GM19463 (cell line): ENCODE results near the gene CTCF.

Source experiments
- ATAC-seq: cut with Tn5 transposase; IDR thresholded peaks from one replicate; pipeline ENCODE4 v1.9.1; 2021; ENCODE audit warnings: mild to moderate bottlenecking, moderate library complexity; ENCODE audit not compliant: unreplicated experiment

Gene CTCF

DNA sequence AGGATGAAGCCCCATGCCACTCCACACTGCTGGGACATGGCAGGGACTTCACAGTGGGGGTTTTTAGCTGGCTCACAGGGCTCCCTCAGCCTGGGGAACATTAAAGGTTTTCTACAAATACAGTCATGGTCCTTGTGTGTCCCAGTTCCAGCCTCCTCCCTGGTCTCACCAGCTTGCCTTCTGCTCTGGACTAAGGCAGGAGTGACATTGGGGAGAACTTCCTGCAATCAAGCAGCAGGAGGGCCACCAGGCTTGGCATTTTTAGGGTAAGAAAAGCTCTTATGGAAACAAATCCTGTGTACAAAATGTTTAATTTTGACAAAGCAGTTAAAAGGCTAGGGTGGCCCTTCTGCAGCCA lies 100.3 kb downstream of the CTCF start:
- no peak for ATAC-seq

DNA sequence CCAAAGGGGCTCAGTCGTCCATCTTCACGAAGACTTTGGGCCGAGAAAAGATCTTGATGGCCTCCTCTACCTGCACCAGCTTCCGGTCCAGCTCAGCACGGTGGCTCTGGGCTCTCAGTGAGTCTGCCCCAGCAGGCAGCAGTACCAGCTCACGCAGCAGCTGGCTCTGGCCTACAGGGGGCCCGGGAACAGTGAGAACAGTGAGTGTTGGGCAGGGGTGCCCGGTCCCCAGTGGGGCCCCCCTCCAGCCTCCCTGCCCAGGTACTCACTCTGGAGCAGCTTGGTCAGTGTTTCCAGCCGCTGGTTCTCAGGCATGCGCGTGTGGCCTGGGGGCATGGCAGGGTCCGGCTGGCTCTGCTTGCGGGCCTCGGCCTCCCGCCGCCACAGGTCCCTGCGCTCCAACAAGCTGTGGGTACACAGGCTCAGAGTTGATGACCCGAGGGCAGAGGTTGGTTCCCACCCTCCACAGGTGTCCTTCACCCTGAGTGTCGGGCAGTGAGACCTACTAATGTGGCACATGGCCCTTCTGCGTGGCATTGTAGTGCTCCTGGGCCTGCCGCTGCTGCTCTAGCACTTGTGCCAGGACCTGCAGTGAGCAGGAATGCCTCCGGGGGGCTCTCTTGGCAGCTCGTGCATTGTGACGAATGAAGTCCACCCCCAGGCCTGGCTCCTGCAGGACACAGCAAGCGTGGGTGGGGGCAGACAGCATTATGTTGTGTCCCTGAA lies 101.0 kb downstream of the CTCF start:
- no peak for ATAC-seq

DNA sequence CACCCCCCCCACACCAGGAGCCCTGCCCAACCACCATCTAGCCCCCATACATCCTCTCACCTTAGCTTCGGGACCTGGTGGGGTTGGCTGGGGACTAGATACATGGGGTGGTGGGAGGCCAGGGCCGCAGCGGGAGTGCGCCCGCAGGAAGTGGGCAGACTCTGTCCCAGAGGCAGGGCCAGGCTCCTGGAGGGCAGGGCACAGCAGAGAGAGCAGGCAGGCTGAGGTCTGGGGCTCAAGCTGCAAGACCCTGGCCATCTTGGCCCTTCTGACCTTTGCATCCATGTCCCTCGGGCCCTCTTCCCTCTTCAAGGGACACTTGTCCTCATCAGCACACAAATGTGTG lies 101.5 kb downstream of the CTCF start:
- no peak for ATAC-seq

DNA sequence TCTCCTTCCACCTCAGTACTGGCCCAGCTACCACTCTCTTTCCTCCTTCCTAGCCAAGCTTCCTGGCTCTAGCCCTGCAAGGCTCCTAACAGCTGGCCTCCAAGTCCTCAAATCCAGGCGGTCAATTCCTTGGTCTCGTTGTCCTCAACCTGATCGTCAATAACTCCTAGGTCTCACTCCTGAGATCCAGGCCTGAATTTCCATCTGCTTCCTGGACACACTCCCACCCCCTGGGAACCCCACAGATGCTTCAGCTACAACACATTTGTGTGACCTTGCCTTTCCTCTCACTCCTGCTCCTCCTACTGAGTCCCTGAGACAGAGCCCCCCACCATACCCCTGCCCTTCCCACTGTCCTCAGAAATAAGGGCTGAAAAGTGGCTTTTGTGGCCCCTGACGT lies 101.9 kb downstream of the CTCF start:
- no peak for ATAC-seq

DNA sequence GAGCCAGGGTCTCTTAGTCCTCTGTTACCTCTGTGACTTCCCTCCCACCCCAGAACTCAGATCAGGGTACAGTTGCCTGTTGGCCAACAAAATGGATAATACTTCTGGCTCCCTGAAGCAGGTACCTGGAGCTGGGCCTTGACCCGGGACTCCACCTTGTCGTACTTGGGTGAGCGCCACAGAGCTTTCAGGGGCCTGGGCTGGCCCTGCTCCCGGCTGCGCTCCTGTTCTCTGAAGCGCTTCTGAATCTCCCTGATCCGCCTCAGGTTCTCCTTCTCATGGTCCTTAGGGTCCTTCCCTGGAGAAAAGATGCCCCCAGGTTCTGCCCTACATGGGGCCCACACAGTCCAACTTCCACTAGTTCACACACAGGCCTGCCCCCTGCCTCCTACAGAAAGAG lies 102.5 kb downstream of the CTCF start:
- ATAC-seq = no peak

DNA sequence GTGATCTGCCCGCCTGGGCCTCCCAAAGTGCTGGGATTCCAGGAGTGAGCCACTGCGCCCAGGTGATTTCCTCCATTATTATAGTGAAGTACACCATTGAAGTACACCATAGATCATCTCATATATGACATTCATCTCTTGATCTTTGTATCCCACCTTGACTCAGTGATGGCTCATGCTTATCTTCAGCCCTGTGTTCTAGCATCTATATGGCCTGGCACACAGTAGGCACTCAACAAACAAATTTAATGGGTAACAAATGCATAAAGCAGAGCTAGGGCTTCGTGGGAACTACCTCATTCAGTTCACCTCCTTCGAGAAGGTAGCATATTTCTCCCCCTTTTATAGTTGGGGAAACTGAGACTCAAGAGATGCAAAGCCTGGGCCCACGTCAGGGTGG lies 103.3 kb downstream of the CTCF start:
- no peak for ATAC-seq

DNA sequence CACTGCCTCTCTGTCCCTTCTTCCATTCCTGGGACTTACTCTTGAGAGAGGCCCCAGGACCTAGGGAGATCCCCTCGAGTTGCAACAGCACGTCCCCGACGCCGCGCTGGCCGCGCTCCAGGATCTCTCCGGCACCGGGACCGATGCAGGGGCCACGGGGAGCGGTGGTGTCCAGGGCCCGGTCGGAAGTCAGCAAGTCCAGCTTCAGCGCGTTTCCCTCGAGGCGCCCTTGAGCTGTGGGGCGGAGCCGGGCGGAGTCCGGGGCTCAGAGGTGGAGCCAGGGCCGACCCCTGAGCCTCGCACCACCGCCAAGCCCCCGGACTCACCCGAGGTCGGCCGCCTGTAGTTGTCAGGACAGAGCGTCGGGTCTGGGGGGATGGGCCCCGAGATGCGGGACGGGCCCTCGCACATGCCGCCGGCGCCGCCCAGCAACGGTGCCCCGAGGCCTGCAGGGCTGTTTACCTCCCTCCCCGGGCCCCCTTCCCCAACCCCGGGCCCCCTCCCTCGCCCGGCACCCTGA lies 103.8 kb downstream of the CTCF start:
- ATAC-seq = no peak

DNA sequence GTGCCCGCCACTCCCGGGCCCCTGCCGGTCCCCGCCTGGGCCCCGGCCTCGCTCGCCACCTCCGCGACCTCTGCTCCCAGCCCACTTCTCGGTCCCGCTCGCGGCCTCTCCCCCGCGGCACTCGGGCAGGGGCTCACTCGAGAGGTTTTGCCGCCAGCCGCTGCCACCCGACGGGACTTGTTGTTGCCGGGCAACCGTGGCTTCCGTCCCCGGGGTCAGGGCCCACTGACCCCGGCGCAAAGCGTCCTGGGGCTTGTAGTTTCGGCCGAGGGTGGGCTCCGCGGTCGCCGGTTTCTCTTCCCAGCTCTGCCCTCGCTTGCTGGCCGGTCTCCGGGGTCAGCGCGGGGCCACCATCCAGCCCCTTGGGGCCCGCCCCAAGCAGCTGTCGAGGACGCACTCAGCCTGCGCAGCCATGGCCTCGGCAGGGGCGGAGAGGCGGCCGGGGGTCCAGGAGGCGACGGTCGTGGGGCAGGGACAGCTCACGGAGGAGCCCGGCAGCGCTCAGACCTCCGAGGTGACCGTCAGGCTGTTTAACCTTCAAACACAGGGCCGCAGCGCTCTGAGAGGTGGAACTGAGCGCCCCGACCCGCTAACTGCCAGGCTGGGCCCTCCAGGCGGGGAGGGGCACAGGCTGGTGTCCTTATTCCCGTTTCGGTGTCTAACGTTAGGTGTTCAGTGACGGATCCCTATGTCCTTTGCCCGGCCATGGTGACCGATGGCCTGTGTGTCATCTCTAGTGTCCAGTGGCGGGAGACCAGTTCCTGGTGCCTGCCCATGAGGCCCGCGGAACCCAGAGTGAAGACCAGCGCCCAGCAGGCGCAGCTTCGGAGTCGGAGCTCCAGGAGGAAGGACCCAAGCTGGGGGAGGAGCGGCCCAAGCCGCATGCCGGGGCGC lies 104.5 kb downstream of the CTCF start, which contains the start of the genes C16orf86 and ENKD1:
TSS of gene C16orf86 (plus strand) at position 256 of the 894 bp plus-strand sequence. CDS start at position 413, 157 bp downstream.
TSS of gene ENKD1 (minus strand) at position 192 of the 894 bp plus-strand sequence. CDS start 308 bp downstream, outside the sequence.
- ATAC-seq = peak; percentile 68

DNA sequence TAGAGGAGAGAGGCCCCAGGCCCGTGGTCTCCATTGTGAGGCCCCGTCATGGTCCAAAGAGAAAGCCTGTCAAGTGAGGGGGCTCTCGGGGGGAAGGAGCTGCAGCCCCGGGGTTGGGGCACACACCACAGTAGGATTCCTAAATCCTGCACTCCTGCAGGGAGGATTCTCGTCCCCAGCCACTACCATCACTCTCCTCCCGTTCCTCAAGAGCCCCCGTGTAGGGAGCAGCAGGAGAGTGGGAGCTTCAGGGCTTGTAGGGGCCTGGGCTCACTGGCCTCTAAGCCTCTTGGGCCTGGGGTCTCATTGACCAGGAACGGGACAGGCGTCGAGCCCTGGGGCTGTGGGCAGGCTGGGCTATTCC lies 105.1 kb downstream of the CTCF start:
- ATAC-seq = no peak

DNA sequence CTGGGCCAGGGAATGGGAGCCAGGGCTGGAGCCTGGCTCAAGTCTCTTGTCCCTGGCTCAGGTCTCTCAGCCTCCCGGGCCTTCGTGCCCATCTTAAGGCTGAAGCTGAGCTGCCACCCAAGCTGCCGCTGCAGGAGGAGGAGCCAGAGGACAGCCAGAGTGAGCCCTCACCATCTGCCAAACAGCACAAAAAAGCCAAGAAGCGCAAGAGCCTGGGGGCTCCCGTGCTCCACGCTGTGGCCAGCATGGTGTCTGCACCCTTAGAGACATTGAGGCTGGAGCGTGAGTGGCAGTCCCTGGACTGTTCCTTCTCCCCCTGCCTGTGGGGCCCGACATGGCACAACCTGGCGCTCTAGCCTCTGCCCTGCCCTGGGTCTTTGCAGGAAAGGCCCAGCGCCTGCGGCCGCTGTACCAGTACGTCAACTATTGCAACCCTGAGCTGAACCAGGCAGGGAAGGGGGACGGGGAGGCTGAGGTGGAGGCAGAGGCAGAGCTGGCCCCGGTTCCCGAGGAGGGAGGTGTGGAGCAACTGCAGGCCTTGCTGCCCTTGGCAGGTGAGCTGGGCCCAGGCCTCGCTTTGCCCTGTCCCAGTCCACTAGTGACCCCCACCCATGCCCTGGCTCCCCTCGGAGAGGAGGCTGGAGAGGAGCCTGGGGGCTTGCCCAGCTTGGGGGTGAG lies 105.6 kb downstream of the CTCF start:
- peak; percentile 75 for ATAC-seq

DNA sequence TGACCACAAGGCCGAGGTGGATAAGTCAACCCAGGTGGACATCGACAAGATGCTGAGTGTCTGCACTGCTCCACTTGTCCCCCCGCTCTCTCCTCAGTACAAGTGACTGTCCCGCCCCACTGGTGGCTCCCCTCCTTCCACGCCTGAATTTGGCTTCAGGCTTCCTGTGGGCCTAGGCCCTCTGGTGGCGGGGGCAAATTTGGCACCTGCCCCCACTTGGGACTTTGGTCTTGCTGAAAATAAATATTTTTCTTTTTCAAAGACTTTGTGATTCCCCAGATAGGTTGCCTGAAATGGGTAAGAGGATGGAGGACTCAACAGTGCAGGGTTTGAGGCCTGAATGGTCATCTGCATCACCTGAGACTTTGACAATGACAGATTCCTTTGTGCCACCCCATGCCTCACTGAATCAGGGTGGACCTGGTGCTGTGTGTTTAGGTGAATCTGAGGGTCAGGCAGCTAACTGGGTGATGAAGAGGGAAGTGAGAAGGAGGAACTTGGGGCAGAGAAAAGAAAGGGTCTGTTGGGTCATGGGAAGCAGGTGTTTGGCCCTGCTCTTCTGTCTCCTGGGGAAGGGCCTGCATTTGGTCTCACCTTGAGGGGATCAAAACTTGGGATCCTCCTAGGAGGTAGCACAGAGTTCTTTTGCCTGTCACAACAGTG lies 106.3 kb downstream of the CTCF start:
- no peak for ATAC-seq

DNA sequence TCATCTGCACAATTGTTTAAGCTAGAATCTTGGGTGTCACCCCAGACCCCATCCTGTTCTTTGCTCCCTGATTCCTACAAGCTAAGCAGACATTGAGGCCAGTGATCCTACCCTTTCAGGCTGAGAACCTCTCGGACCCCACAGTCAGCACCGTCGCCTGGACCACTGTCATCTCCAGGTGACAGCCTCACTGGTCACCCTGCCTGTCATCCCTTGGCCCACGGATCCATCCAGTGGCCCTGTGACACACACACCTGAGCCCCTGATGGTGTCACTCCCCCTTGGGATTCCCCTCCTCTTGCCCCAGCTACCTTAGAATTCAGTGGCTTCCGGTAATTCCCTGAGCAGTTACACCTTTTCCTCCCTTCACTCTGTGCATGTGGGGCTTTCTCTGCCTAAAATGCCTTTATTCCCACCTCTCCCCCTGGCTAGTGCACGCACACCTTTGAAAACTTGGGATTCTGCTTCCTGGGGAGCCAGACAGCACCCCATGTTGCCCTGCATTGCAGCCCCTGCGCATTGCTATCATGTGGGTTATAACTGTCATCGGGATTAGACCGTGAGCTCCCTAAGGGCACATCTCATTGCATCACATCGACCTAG lies 107.3 kb downstream of the CTCF start:
- ATAC-seq = no peak

DNA sequence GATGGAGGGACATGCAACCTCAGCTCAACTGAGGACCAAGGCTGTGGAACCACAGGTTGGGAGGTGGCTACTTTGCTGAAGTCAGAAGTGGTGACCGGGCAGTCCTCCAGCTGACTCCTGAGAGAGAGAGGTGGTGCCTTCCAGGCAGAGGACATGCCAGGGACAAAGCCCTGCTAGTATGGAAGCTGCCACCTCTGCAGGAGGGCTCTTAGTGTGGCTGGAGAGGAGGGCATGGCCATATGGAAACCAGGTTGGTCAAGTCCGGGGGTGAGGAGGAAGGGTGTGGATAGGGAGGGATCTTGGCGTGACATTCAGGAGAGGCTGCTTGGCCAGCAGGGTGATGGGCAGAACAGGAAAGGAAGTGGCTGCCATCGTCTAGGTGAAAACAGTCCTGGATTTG lies 110.0 kb downstream of the CTCF start:
- no peak for ATAC-seq

DNA sequence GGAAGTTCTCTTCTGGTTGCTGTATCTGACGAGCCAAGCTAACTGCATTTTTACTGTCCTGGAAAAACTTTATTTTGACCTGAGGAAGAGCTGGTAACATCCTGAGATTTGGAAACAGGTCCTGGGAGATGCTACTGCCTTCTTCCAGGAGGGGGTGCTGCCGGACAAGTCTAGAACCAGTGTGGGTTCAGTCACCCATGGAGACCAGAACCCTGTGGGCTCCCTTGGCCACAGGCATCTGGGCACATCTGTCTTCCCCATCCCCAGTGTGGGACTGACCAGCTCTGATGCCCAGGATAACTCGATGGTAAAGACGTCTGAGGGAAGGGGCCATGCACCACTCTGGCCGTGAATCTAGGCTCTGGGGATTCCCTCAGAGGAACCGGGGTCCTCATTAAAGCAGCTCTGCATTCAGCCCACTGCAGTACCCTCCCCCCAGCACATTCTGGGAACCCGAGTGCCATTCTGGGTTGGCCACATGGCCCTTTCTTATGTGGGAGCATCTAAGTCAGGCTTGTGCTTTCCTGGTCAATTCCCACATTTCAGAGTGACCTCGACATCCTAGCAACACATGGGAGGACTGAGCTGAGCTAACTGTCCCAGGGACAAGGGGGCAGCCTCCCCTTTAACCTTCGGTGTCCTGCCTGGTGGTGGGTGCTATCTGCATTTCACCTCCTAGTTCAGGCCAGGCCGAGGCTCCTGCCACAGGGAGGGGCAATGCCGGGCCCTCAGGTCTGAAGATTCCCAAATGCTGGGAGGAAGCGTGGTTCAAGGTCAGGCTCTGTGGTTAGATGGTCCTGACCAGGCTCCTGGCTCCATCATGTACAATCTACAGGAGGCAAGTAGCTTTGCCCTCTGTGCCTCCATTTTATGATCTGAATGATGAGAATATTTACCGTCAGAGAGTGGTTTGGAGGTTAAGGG lies 110.7 kb downstream of the CTCF start:
- ATAC-seq = no peak

DNA sequence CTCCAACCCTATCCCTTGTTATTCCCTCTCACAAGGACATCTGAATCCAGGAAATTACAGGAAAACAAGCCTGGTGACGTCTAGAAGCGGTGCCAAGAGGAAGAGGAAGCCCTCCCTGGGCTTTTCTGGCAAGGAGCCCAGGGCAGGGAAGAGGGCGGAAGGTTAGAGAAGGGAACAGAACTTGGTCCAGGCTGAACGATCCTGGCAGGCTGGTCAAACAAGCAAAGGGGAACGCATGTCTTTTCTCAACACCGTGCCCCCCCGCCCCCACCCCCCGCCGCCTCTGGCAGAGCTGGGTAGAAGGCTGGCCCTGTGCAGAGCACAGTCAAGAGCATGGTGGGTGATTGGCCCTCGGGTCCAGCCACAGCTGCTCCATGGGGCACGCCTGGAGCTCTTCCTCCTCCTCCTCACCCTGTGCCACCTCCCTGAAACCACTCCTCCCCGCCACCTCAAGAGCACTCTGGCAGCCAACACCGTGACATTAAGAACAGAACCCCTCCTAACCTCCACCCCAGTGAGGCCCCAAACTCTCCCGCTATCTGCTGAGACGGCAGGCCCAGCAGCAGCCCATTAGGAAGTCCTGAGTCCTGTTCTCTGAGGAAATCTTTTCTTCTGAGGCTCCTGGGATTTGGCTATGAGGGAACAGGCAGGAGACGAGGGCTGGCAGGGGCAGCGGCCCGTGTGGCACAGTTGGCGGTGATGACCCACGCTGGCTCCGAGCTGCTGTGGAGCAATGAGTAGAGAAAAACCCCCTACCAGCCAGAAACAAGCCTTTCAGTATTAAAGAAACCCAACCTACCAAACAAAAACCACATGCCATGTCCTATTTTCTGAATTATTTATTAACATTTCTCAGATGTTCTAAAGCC lies 111.6 kb downstream of the CTCF start:
- ATAC-seq = no peak

DNA sequence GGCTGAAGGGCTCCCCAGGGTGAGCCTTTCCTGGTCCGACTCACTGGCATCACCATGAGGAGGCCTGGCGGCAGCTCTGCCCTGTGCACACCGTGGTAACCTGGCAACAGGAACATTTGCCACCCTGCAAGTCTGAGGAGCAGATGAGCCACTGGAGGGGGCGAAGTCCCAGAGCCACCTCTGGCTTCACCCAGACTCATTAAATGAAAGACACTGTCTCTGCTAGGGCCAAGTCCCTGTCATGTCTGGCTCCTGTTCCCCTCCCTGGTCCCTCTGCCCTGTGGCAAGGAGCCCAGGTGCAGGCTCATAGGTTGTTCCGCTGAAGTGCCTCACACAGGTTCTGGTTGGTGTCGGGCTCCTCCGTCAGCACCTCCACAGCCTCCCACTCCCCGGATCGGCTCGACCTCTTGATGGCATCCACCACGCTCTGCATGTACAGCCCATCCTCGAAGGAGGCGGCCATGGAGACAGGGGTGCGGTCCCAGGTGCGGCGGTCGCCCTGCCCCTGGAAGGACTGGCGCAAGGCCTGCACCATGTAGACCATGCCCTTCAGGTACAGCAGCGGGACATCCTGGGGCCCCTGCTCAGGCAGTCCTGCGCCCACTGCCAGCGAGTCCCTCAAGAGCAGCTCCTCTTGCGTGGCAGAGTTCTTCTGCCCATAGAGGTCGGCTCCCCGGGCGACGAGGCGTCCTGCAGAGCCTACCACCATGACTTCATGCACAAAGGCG lies 112.7 kb downstream of the CTCF start:
- no peak for ATAC-seq

DNA sequence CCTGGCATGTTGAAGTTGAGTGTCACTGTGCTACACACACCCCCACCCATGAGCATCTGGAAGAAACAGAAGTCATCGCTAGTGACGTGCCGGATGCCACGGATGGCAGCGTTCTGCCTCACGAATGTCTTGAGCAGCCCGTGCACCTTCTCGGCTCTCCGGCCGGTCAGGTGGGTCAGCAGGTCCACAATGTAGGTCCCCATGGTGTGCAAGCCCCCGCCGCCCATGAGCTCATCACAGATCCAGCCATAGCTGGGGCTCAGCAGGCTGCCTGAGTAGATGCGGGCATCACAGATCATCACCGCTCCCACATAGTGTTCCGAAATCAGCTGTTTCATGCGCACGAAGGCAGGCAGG lies 113.2 kb downstream of the CTCF start:
- no peak for ATAC-seq

DNA sequence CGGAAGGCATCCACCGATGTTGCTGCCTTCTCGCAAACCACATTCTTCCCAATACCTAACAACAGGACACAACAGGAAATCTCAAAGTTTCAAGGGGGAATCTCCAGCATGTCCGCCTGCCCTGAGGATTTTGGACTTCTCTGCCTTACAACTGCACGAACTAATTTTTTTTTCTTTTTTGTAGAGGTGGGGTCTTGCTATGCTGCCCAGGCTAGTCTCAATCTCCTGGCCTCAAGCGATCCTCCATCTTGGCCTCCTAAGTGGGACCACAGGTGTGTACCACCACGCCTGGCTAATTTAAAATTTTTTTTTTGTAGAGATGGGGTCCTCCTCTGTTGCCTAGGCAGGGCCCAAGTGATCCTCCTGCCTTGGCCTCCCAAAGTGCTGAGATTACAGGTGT lies 113.7 kb downstream of the CTCF start:
- ATAC-seq = no peak
